Colonic mucosa (tissue), 4 donors: Measurements from ENCODE around the gene ENPP7. TPM values are rescaled to one million over a fixed set of nuclear protein-coding genes. Genes with fewer than 3 reads are reported as not detected.
"Not testable (repeated sequence)": the region's sequence is repeated elsewhere in the genome, so short reads cannot be mapped to it uniquely, and the experiment has no call there.

Experiments
- DNase-seq: peaks from one replicate; pipeline ENCODE4 v3.0.0-alpha.2; 2020
- H3K27ac ChIP-seq: fragments of 200-600 bp; one replicate; pipeline ENCODE4 v1.8.0; 2021
- H3K27me3 ChIP-seq: fragments of 200-600 bp; one replicate; pipeline ENCODE4 v1.8.0; 2021
- H3K36me3 ChIP-seq: fragments of 200-600 bp; one replicate; pipeline ENCODE4 v1.8.0; 2021
- H3K4me1 ChIP-seq: fragments of 200-600 bp; one replicate; pipeline ENCODE4 v1.8.0; 2021; ENCODE audit warnings: mild to moderate bottlenecking
- H3K4me3 ChIP-seq: fragments of 200-600 bp; one replicate; pipeline ENCODE4 v1.8.0; 2021
- H3K9ac ChIP-seq, 2 donors: one replicate each; pipeline ENCODE4 v1.7.0; 2013; ENCODE audit warnings: control low read depth in 2 of 2, low read depth in 2 of 2, low read length in 2 of 2
- H3K9me3 ChIP-seq: fragments of 200-600 bp; one replicate; pipeline ENCODE4 v1.8.0; 2021
- intact Hi-C: fragments of 100-400 bp; cut with DNase I; formaldehyde crosslinking; loops from one replicate; pipeline ENCODE4 v1.14.1; 2022
- total RNA-seq, 2 donors: library from RNA; stranded (reverse); fragmentation: NEBNext Ultra II Directional in 1 of 2; extraction: Animal tissue kit (Norgen Biotek cat#: 25700) in 1 of 2; gene quantifications; one replicate each; pipeline ENCODE4 v1.2.1, GENCODE V29; 2021
- TF ChIP-seq, protein P1 (sequence below): fragments of 200-600 bp; IDR thresholded peaks from one replicate; pipeline ENCODE4 v1.8.0; 2022; ENCODE audit warnings: antibody characterized with exemption, mild to moderate bottlenecking
- donor health status: healthy.
- donor health status: DM: no; HTN: no; CAD: no.
- donor health status: DM: no; HTN: no; CAD: no.

The ENPP7 gene
- total RNA-seq, 2 donors from 2014 or later = not detected

GRCh38 chr17:79749156-79749815 is 18.5 kb downstream of the ENPP7 start:
- intact Hi-C loops = no loop called here
- Histone ChIP-seq H3K27me3 (peaks cover 29% of the 10 kb centered on the region), H3K9me3 (no peaks in the 10 kb centered on the region), H3K36me3 (no peaks in the 10 kb centered on the region), H3K4me3 (no peak overlapping the region), H3K4me1 (no peaks in the 10 kb centered on the region), H3K9ac (no peak overlapping the region), H3K27ac (no peak overlapping the region)
- TF ChIP-seq, protein P1, sequence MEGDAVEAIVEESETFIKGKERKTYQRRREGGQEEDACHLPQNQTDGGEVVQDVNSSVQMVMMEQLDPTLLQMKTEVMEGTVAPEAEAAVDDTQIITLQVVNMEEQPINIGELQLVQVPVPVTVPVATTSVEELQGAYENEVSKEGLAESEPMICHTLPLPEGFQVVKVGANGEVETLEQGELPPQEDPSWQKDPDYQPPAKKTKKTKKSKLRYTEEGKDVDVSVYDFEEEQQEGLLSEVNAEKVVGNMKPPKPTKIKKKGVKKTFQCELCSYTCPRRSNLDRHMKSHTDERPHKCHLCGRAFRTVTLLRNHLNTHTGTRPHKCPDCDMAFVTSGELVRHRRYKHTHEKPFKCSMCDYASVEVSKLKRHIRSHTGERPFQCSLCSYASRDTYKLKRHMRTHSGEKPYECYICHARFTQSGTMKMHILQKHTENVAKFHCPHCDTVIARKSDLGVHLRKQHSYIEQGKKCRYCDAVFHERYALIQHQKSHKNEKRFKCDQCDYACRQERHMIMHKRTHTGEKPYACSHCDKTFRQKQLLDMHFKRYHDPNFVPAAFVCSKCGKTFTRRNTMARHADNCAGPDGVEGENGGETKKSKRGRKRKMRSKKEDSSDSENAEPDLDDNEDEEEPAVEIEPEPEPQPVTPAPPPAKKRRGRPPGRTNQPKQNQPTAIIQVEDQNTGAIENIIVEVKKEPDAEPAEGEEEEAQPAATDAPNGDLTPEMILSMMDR = no peak
- no peak for DNase-seq

DNA sequence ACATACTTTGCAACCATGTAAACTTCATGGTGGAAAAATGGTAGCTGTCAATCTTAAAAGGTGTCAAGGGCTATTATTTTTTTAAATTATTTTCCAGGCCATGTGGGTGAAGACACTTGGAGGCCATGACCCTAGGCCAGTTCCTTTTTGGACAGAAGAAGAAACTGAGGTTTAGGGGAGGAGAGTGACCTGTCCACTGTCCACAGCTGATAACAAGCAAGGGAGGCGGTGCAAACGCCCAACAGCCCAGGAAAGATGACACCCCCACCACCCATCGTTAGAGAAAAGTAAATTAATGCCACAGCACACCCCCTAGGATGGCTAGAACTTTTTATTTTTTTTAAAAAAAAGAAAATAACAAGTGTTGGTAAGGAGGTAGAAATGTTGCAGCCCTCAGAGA is 19.2 kb downstream of the ENPP7 start:
- no peaks in the 10 kb centered on the region for H3K36me3 ChIP-seq
- H3K27me3 ChIP-seq = peaks cover 29% of the 10 kb centered on the region
- no peak for DNase-seq
- no peaks in the 10 kb centered on the region for H3K4me1 ChIP-seq
- no peak overlapping the region for H3K27ac ChIP-seq
- no peak overlapping the region for H3K4me3 ChIP-seq
- TF ChIP-seq, protein P1 = no peak
- H3K9ac ChIP-seq = no peak overlapping the region
- intact Hi-C loops = no loop called here
- no peaks in the 10 kb centered on the region for H3K9me3 ChIP-seq

DNA sequence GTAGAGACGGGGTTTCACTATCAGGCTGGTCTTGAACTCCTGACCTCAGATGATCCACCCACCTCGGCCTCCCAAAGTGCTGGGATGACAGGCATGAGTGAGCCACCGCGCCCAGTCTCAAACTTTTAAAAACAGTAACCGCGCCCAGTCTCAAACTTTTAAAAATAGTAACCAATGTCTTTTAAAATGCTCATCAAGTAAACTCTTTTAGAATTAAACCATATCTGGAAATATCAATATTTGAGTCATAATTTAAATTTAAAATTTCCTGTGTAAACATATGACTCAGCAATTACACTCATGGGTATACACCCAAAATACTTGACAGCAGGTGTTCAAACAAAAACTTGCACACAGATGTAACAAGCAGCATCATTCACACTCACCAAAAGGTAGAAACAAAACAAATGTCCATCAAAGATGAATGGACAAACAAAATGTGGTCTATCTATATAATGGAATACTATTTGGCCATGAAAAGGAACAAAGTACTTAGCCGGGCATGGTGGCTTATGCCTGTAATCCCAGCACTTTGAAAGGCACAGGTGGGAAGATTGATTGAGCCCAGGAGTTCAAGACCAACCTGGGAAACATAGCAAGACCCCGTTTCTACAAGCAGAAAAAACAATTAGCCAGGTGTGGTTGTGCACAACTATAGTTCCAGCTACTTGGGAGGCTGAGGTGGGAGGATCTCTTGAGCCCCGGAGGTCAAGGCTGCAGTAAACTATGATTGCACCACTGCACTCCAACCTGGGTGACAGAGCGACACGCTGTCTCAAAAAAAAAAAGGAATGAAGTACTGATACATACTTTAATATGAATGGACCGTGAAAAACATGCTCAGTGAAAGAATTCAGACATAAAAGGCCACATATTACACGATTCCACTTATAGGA is 20.2 kb downstream of the ENPP7 start:
- TF ChIP-seq, protein P1 = no peak

DNA sequence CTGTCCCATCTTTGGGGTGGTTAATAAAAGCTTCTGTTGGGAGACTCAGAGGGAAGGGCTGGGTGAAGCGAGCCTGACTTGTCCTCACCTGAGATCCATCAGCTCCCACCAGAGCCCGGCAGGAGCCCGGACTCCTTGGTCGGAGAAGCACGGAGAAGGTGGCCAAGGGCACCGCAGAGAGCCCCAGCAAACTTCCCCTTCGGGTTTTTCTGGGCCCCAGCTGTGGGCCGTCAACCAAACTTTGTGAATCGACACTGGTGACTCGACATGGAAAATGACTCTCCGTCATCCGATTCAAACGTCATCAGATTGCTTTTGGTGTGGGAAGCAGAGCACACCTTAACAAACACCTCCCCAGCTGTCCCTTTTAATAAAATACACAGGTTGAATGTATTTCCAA is 21.4 kb downstream of the ENPP7 start:
- Histone ChIP-seq H3K27me3 (peaks cover 20% of the 10 kb centered on the region), H3K9me3 (no peaks in the 10 kb centered on the region), H3K9ac (no peak overlapping the region), H3K27ac (no peak overlapping the region), H3K36me3 (no peaks in the 10 kb centered on the region), H3K4me1 (no peaks in the 10 kb centered on the region), H3K4me3 (no peak overlapping the region)
- intact Hi-C loops = no loop called here
- DNase-seq = no peak
- TF ChIP-seq, protein P1 = no peak

More for the DNA sequence above, 20.2 kb downstream of the ENPP7 start:
- no peak for DNase-seq
- Histone ChIP-seq H3K36me3 (no peaks in the 10 kb centered on the region), H3K9me3 (no peaks in the 10 kb centered on the region), H3K27me3 (peaks cover 29% of the 10 kb centered on the region), H3K4me1 (no peaks in the 10 kb centered on the region), H3K27ac (no peak overlapping the region), H3K4me3 (no peak overlapping the region), H3K9ac (no peak overlapping the region)
- intact Hi-C loops = no loop called here

DNA sequence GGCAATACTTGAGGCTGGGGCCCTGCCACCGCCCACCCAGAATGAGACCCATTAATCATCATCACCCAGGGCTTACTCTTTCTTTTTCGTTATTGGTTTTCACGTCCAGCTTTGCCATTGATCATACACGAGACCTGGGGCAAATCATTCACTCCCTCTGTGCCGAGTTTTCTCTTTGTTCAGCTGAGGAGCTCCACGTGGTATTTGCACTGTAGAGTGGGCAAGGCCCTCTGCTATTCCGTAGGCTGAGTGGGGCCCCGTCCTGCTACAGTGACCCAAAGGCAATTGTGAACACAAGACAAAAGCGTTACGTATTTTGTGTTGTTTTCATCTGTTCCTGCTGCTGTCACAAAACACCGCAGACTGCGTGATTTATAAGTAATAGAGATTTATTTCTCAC is 23.6 kb downstream of the ENPP7 start:
- Histone ChIP-seq H3K27me3 (no peaks in the 10 kb centered on the region), H3K27ac (no peak overlapping the region), H3K4me3 (no peak overlapping the region), H3K36me3 (no peaks in the 10 kb centered on the region), H3K4me1 (no peaks in the 10 kb centered on the region), H3K9me3 (no peaks in the 10 kb centered on the region), H3K9ac (no peak overlapping the region)
- intact Hi-C loops = no loop called here
- TF ChIP-seq, protein P1 = no peak
- DNase-seq = no peak

DNA sequence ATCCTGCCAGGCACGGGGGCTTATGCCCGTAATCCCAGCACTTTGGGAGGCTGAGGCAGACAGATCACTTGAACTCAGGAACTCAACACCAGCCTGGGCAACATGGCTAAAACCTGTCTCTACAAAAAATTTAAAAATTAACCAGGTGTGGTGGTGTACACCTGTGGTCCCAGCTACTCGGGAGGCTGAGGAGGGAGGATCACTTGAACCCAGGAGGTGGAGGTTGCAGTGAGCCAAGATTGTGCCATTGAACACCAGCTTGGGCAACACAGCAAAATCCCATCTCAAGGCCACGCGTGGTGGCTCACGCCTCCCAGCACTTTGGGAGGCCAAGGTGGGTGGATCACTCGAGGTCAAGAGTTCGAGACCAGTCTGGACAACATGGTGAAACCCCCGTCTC is 24.2 kb downstream of the ENPP7 start:
- intact Hi-C loops, H3K36me3 ChIP-seq, H3K9me3 ChIP-seq, DNase-seq, H3K4me3 ChIP-seq, H3K27me3 ChIP-seq, H3K27ac ChIP-seq, H3K9ac ChIP-seq, H3K4me1 ChIP-seq: not testable (repeated sequence)
